GM21526 (cell line): Measurements from ENCODE around the gene WDR93.
"Not testable (repeated sequence)": the region's sequence is repeated elsewhere in the genome, so short reads cannot be mapped to it uniquely, and the experiment has no call there.

ENCODE experiments used
- ATAC-seq: cut with Tn5 transposase; IDR thresholded peaks from one replicate; pipeline ENCODE4 v1.9.1; 2021; ENCODE audit warnings: moderate library complexity; ENCODE audit not compliant: unreplicated experiment, low FRiP score

WDR93 gene

GRCh38 chr15:89783861-89784685, 93.5 kb downstream of the WDR93 start:
- ATAC-seq, result no peak

GRCh38 chr15:89784686-89784960, 94.0 kb downstream of the WDR93 start:
- ATAC-seq, result no peak

GRCh38 chr15:89785064-89785773, 94.6 kb downstream of the WDR93 start:
- no peak for ATAC-seq

DNA sequence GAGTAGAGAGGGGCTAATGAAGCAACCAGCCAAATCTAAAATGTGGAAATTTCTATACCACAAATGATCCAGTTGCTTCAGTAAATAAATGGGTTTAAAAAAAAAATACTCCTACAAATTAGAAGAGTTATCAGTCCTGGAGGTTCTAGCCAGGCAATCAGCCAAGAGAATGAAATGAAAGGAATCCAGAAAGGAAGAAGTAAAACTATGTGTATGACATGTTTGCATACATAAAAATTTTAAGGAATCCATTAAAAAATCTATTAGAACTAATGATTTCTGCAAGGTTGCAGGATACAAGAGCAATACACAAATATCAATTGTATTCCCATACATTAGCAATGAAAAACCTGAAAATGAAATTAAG, 95.1 kb downstream of the WDR93 start:
- ATAC-seq, result no peak

DNA sequence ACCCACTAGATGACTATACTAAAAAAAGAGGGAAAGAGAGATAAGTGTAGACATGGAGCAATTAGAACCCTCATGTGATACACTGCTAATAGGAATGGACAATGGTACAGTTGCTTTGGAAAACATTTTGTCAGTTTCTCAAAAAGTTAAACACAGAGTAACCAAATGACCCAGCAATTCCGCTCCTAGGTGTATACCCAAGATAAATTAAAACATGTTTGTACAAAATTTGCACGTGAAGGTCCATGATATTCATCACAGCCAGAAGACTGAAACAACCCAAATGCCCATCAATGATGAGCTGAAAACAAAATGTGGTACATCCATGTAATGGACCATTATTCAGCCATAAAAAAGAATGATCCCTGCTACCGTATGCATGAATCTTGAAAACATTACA, 97.3 kb downstream of the WDR93 start:
- ATAC-seq, result no peak

DNA sequence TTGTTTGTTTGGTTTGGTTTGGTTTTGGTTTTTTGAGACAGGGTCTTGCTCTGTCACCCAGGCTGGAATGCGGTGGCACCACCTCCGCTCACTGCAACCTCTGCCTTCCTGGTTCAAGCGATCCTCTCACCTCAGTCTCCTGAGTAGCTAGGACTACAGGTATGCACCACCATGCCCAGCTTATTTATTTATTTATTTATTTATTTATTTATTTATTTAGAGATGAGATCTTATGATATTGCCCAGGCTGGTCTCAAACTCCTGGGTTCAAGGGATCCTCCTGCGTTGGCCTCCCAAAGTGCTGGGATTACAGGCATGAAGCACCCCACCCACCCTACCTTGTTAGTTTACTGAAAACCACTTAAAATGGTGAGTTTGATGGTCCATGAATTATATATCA, 98.0 kb downstream of the WDR93 start:
- ATAC-seq, result not testable (repeated sequence)

GRCh38 chr15:89790206-89790605, 99.6 kb downstream of the WDR93 start:
- no peak for ATAC-seq

DNA sequence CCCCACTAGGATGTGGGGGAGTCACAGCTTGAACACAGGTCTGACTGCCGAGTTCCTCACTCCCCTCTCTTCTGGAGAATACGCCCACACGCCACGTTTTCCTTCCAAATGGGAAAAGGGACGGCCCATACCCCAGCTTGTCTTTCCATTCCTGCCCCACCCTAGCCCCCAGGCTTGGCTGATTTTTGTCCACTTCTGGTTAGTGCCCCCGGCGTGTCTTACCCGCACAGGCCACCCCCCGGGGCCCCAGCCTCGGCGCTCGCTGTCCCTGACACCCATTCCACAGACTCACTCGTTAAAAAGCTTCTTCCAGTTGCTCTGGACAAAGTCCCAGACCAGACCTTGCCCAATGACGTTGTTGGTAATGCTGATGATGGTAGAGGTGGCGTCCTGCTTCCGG, 100.0 kb downstream of the WDR93 start:
- ATAC-seq, result no peak

- ATAC-seq, result no peak
These were observed 101.6 kb downstream of the WDR93 start for GRCh38 chr15:89792106-89792805.
